GM12878 (cell line): ENCODE measurements around the gene KDM4F.
"Not testable (repeated sequence)": the region's sequence is repeated elsewhere in the genome, so short reads cannot be mapped to it uniquely, and the experiment has no call there.

ENCODE experiments used
- EZH2 ChIP-seq: IDR thresholded peaks from 2 replicates; pipeline ENCODE4 v1.6.1; 2012; ENCODE audit warnings: low read depth, mild to moderate bottlenecking, control low read depth, inconsistent platforms, low read length, borderline replicate concordance; ENCODE audit not compliant: control insufficient read depth
- FOS ChIP-seq: IDR thresholded peaks from 3 replicates; pipeline ENCODE4 v1.6.1; 2011; ENCODE audit warnings: borderline replicate concordance; ENCODE audit not compliant: insufficient read length; ENCODE audit errors: extremely low read depth
- MTA2 ChIP-seq: fragments of 450-650 bp; IDR thresholded peaks from 2 replicates; pipeline ENCODE4 v1.6.1; 2016; ENCODE audit warnings: low read depth, mild to moderate bottlenecking, moderate library complexity
- POLR2A ChIP-seq: IDR thresholded peaks from 2 replicates; pipeline ENCODE4 v1.6.1; 2011; ENCODE audit warnings: low read depth, mild to moderate bottlenecking, low read length
- RAD21 ChIP-seq: IDR thresholded peaks from 2 replicates; pipeline ENCODE4 v1.6.1; 2011; ENCODE audit warnings: mild to moderate bottlenecking, low read depth, low read length, moderate library complexity; ENCODE audit not compliant: insufficient read depth
- RAD51 ChIP-seq: fragments of 450-650 bp; IDR thresholded peaks from 2 replicates; pipeline ENCODE4 v1.6.1; 2016; ENCODE audit warnings: moderate library complexity, mild to moderate bottlenecking, inconsistent platforms
- ZNF274 ChIP-seq: IDR thresholded peaks from one replicate; pipeline ENCODE4 v1.8.0; 2011; ENCODE audit not compliant: insufficient read length, insufficient read depth
- ZSCAN29 ChIP-seq: fragments of 450-650 bp; IDR thresholded peaks from 2 replicates; pipeline ENCODE4 v1.6.1; 2017; ENCODE audit warnings: mild to moderate bottlenecking, moderate library complexity
- TF ChIP-seq, protein P1 (sequence below), 3 experiments: IDR thresholded peaks in 2 of 3; conservative IDR thresholded peaks in 1 of 3; 2 replicates each; pipeline ENCODE4 v1.5.1; 2011; ENCODE audit warnings: low read depth in 3 of 3, low read length in 3 of 3, mild to moderate bottlenecking in 3 of 3, control low read depth in 2 of 3, moderate library complexity in 2 of 3, inconsistent platforms in 1 of 3, mixed read lengths in 1 of 3; ENCODE audit not compliant: control insufficient read depth in 2 of 3, insufficient read depth in 1 of 3; ENCODE audit errors: extremely low read depth in 1 of 3

DNA sequence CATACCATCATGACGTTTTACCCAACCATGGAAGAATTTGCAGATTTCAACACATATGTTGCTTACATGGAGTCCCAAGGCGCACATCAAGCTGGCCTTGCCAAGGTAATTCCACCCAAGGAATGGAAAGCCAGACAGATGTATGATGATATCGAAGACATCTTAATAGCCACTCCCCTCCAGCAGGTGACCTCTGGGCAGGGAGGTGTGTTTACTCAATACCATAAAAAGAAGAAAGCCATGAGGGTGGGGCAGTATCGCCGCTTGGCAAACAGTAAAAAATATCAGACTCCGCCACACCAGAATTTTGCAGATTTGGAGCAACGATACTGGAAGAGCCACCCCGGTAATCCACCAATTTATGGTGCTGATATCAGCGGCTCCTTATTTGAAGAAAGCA lies 23.6 kb upstream of the KDM4F start:
- not testable (repeated sequence) for TF ChIP-seq FOS, POLR2A, EZH2, ZSCAN29, MTA2, RAD21, ZNF274, RAD51
- TF ChIP-seq, protein P1, sequence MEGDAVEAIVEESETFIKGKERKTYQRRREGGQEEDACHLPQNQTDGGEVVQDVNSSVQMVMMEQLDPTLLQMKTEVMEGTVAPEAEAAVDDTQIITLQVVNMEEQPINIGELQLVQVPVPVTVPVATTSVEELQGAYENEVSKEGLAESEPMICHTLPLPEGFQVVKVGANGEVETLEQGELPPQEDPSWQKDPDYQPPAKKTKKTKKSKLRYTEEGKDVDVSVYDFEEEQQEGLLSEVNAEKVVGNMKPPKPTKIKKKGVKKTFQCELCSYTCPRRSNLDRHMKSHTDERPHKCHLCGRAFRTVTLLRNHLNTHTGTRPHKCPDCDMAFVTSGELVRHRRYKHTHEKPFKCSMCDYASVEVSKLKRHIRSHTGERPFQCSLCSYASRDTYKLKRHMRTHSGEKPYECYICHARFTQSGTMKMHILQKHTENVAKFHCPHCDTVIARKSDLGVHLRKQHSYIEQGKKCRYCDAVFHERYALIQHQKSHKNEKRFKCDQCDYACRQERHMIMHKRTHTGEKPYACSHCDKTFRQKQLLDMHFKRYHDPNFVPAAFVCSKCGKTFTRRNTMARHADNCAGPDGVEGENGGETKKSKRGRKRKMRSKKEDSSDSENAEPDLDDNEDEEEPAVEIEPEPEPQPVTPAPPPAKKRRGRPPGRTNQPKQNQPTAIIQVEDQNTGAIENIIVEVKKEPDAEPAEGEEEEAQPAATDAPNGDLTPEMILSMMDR (IDR thresholded peaks at IDR 0.05 in 2 of 3, conservative IDR thresholded peaks at IDR 0.05 in 1 of 3; ENCODE audit: control insufficient read depth in 2 of 3, extremely low read depth in 1 of 3, insufficient read depth in 1 of 3, low read depth in 3 of 3, low read length in 3 of 3) = not testable (repeated sequence)
